ENCODE data around the gene KRTAP5-2.

GRCh38 chr11:1592628-1593027, 5.5 kb downstream of the KRTAP5-2 start:
- TF ChIP-seq POLR2A (IDR thresholded peaks at IDR 0.05) (no peak), CTCF (IDR thresholded peaks at IDR 0.05 in 8 of 11, conservative IDR thresholded peaks at IDR 0.05 in 3 of 11) (no peak), POLR2AphosphoS5 (IDR thresholded peaks at IDR 0.05) (no peak)

Data from spleen (tissue), 7 donors.